CD4-positive, alpha-beta T cell (primary cell): Measurements from ENCODE around the gene DYNLL1. TPM values are rescaled to one million over a fixed set of nuclear protein-coding genes. Genes with fewer than 3 reads are reported as not detected.

Experiments
- ATAC-seq: fragments of 200-7000 bp; cut with Tn5 transposase; one replicate; pipeline ENCODE4 v1.10.0; 2022; ENCODE audit warnings: mild to moderate bottlenecking; ENCODE audit not compliant: poor library complexity
- CTCF ChIA-PET: fragments of 350-600 bp; sonication (Branson Sonifier 250); formaldehyde crosslinking; loops from one replicate; lab custom pipeline; 2021; ENCODE audit warnings: antibody characterized with exemption, inconsistent platforms; lab: Charles Lee
- POLR2A ChIA-PET: fragments of 350-600 bp; sonication (Branson Sonifier 250); formaldehyde crosslinking; loops from one replicate; lab custom pipeline; 2021; ENCODE audit warnings: antibody characterized with exemption, inconsistent platforms; lab: Charles Lee
- DNase-seq, 14 experiments: peaks; one replicate each; pipeline ENCODE4 v3.0.0-alpha.2; 2013 to 2020; ENCODE audit warnings: mixed read lengths in 2 of 14
- H3K27ac ChIP-seq, 2 donors: one replicate each; pipeline versions ENCODE4 v1.5.1 to v1.7.0; 2013; ENCODE audit warnings: low read length in 2 of 2, low read depth in 1 of 2, mild to moderate bottlenecking in 1 of 2
- H3K27me3 ChIP-seq, 2 experiments: 1 replicate in 1 of 2; 2 replicates in 1 of 2; pipeline versions ENCODE4 v1.6.1 to v1.7.0; 2013; ENCODE audit warnings: low read length in 2 of 2, control low read depth in 1 of 2, mild to moderate bottlenecking in 1 of 2, moderate library complexity in 1 of 2; ENCODE audit not compliant: insufficient read depth in 2 of 2, control insufficient read depth in 1 of 2
- H3K36me3 ChIP-seq: one replicate; pipeline ENCODE4 v1.6.1; 2013; ENCODE audit warnings: low read length, control low read depth; ENCODE audit not compliant: insufficient read depth
- H3K4me1 ChIP-seq: one replicate; pipeline ENCODE4 v1.6.1; 2013; ENCODE audit warnings: low read length, control low read depth; ENCODE audit not compliant: insufficient read depth
- H3K4me3 ChIP-seq: one replicate; pipeline ENCODE4 v1.5.1; 2013; ENCODE audit warnings: mild to moderate bottlenecking, low read length, moderate library complexity
- H3K9me3 ChIP-seq, 2 experiments: 1 replicate in 1 of 2; 2 replicates in 1 of 2; pipeline versions ENCODE4 v1.6.1 to v1.7.0; 2013; ENCODE audit warnings: low read length in 2 of 2, mild to moderate bottlenecking in 2 of 2, control low read depth in 1 of 2, moderate library complexity in 1 of 2; ENCODE audit not compliant: control insufficient read depth in 1 of 2, insufficient read depth in 1 of 2
- H3K27ac Mint-ChIP-seq: one replicate; pipeline ENCODE4 v1.8.0; 2020; ENCODE audit warnings: mixed read lengths
- H3K27me3 Mint-ChIP-seq: one replicate; pipeline ENCODE4 v1.8.0; 2021; ENCODE audit warnings: mixed read lengths
- H3K36me3 Mint-ChIP-seq: one replicate; pipeline ENCODE4 v1.8.0; 2021; ENCODE audit warnings: low read depth, mixed read lengths
- H3K4me1 Mint-ChIP-seq: one replicate; pipeline ENCODE4 v1.8.0; 2021; ENCODE audit warnings: low read depth, mixed read lengths
- H3K4me3 Mint-ChIP-seq: one replicate; pipeline ENCODE4 v1.8.0; 2020; ENCODE audit warnings: mild to moderate bottlenecking, mixed read lengths
- H3K9me3 Mint-ChIP-seq: one replicate; pipeline ENCODE4 v1.8.0; 2020; ENCODE audit warnings: mixed read lengths
- intact Hi-C, 2 experiments: fragments of 100-400 bp; cut with DNase I in 1 of 2; cut with micrococcal nuclease in 1 of 2; formaldehyde crosslinking; loops; one replicate each; pipeline versions ENCODE4 v1.15.1 to v1.9.0; 2023 to 2025; cut with DNase I, micrococcal nuclease
- total RNA-seq, 174 experiments: library from RNA in 2 of 174; stranded (reverse) in 2 of 174; gene quantifications; one replicate each; pipeline ENCODE4 v1.2.3 and lab custom pipeline; 2021 to 2026
- TF ChIP-seq, protein P1 (sequence below): fragments of 200-600 bp; IDR thresholded peaks from one replicate; pipeline ENCODE4 v1.8.0; 2022; ENCODE audit warnings: antibody characterized with exemption, mild to moderate bottlenecking

DYNLL1 gene
- total RNA-seq, 2 experiments from 2014 or later: 23.6 to 24.5 TPM

GRCh38 chr12:120539303-120539702, 43.4 kb downstream of the DYNLL1 start:
- DNase-seq (no peak), ATAC-seq (no peak)
- intact Hi-C loops: loop anchor here (5.0 kb wide), 2 partner anchors 43 to 148 kb away; partner anchors contain the start of genes MLEC (in 1 of the 2) and POP5 (in 1 of the 2)
- TF ChIP-seq, protein P1, sequence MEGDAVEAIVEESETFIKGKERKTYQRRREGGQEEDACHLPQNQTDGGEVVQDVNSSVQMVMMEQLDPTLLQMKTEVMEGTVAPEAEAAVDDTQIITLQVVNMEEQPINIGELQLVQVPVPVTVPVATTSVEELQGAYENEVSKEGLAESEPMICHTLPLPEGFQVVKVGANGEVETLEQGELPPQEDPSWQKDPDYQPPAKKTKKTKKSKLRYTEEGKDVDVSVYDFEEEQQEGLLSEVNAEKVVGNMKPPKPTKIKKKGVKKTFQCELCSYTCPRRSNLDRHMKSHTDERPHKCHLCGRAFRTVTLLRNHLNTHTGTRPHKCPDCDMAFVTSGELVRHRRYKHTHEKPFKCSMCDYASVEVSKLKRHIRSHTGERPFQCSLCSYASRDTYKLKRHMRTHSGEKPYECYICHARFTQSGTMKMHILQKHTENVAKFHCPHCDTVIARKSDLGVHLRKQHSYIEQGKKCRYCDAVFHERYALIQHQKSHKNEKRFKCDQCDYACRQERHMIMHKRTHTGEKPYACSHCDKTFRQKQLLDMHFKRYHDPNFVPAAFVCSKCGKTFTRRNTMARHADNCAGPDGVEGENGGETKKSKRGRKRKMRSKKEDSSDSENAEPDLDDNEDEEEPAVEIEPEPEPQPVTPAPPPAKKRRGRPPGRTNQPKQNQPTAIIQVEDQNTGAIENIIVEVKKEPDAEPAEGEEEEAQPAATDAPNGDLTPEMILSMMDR: no peak
- Mint-ChIP-seq H3K27me3 (no peaks in the 10 kb centered on the region), H3K9me3 (no peaks in the 10 kb centered on the region), H3K4me3 (peak overlapping the region; percentile 91), H3K27ac (peak overlapping the region; percentile 91), H3K36me3 (peaks cover 79% of the 10 kb centered on the region), H3K4me1 (peaks cover 75% of the 10 kb centered on the region)
- Histone ChIP-seq H3K27ac (no peak overlapping the region), H3K4me1 (peaks cover 73% of the 10 kb centered on the region), H3K27me3 (no peaks in the 10 kb centered on the region), H3K4me3 (no peak overlapping the region), H3K9me3 (no peaks in the 10 kb centered on the region), H3K36me3 (peaks cover 24% of the 10 kb centered on the region)
- CTCF ChIA-PET: no interaction called here
- POLR2A ChIA-PET: interaction anchor here (0.7 to 2.0 kb wide), 7 partner anchors 10 to 247 kb away, joined by 3 to 7 read pairs (median 4); partner anchors contain the start of genes COQ5 and DYNLL1

DNA sequence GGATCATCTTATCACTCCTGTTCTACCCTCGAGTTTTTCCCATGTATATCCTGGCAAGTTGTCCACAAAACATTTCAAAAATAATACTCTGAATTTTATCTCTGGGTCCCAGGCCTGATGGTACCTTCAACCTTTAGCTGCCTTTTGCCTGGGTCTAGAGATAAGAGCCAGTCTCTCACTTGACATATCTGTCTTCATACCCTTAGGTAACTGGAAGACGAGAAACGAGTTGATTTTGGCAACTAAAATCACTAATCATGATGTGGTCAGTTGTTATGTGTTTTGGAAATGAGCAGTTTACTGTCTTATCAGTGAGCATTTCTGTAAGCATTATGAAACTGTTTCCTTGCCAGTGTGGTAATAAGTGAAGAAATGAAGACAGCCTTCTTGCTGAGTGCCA, 44.5 kb downstream of the DYNLL1 start:
- intact Hi-C loops: no loop called here
- no peaks in the 10 kb centered on the region for H3K27me3 ChIP-seq
- Mint-ChIP-seq H3K4me1 (peaks cover 77% of the 10 kb centered on the region), H3K27ac (peak overlapping the region; percentile 24), H3K4me3 (peak overlapping the region; percentile 46), H3K27me3 (no peaks in the 10 kb centered on the region), H3K9me3 (no peaks in the 10 kb centered on the region), H3K36me3 (peaks cover 76% of the 10 kb centered on the region)
- no peak for ATAC-seq
- TF ChIP-seq, protein P1: no peak
- no peak for DNase-seq
- H3K27ac ChIP-seq: no peak overlapping the region
- H3K36me3 ChIP-seq: peaks cover 30% of the 10 kb centered on the region
- peaks cover 76% of the 10 kb centered on the region for H3K4me1 ChIP-seq
- ChIA-PET POLR2A (interaction anchor here (2.0 kb wide), 1 partner anchor 21 kb away, joined by 5 read pairs; no protein-coding TSS in a partner anchor), CTCF (no interaction called here)
- H3K4me3 ChIP-seq: no peak overlapping the region
- no peaks in the 10 kb centered on the region for H3K9me3 ChIP-seq

GRCh38 chr12:120542166-120542565, 46.3 kb downstream of the DYNLL1 start:
- TF ChIP-seq, protein P1: no peak
- peaks cover 60% of the 10 kb centered on the region for H3K4me1 Mint-ChIP-seq
- Histone ChIP-seq H3K27ac (no peak overlapping the region), H3K4me3 (no peak overlapping the region), H3K9me3 (no peaks in the 10 kb centered on the region), H3K36me3 (peaks cover 46% of the 10 kb centered on the region), H3K4me1 (peaks cover 63% of the 10 kb centered on the region), H3K27me3 (no peaks in the 10 kb centered on the region)
- no peaks in the 10 kb centered on the region for H3K27me3 Mint-ChIP-seq
- peaks cover 58% of the 10 kb centered on the region for H3K36me3 Mint-ChIP-seq
- ChIA-PET CTCF (no interaction called here), POLR2A (no interaction called here)
- intact Hi-C loops: no loop called here
- no peaks in the 10 kb centered on the region for H3K9me3 Mint-ChIP-seq
- H3K4me3 Mint-ChIP-seq: no peak overlapping the region
- no peak for ATAC-seq
- no peak for DNase-seq
- peak overlapping the region; percentile 20 for H3K27ac Mint-ChIP-seq
